ENCODE measurements around the gene GNPNAT1.

DNA sequence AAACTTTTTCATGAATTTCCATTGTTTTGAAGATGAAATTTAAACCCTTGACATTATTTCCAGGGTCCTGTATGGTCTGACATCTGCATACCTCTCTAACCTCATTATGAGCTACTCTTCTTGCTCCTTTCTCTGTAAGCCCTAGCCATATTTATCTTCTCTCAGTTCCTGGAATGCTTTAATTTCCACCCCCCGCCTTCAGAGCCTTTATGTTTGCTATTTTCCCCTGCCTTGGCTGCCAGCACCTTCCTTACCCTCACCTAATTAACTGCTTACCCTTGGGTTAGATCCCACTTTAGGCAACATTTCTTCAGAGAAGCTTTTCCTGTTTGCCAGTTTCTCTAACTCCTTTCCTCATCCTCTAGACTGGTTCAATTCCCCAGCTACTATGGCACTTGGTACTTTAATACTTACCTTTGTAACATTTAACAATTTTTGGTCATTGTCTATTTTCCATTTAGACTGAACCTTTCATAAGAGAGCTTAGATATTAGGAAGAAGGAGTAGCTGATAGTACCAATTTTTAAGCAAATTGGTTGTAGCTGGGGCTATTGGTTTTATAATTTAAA lies 55.4 kb downstream of the GNPNAT1 start:
- no peak for TF ChIP-seq POLR2A (IDR thresholded peaks at IDR 0.05)
- TF ChIP-seq, protein P1, sequence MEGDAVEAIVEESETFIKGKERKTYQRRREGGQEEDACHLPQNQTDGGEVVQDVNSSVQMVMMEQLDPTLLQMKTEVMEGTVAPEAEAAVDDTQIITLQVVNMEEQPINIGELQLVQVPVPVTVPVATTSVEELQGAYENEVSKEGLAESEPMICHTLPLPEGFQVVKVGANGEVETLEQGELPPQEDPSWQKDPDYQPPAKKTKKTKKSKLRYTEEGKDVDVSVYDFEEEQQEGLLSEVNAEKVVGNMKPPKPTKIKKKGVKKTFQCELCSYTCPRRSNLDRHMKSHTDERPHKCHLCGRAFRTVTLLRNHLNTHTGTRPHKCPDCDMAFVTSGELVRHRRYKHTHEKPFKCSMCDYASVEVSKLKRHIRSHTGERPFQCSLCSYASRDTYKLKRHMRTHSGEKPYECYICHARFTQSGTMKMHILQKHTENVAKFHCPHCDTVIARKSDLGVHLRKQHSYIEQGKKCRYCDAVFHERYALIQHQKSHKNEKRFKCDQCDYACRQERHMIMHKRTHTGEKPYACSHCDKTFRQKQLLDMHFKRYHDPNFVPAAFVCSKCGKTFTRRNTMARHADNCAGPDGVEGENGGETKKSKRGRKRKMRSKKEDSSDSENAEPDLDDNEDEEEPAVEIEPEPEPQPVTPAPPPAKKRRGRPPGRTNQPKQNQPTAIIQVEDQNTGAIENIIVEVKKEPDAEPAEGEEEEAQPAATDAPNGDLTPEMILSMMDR (IDR thresholded peaks at IDR 0.05) = no peak
